HFF-Myc (cell line): ENCODE results near the gene U2AF1L4.

Source experiments
- DNase-seq: peaks from one replicate; pipeline ENCODE4 v3.0.0-alpha.2; 2011; ENCODE audit warnings: low read depth; ENCODE audit errors: extremely low read depth
- H3K4me3 ChIP-seq: replicated peaks from 2 replicates; pipeline ENCODE4 v1.5.1; 2011; ENCODE audit warnings: low read depth, mild to moderate bottlenecking, control low read depth, low read length
- CTCF ChIP-seq: IDR thresholded peaks from 2 replicates; pipeline ENCODE4 v1.5.1; 2012; ENCODE audit warnings: mild to moderate bottlenecking, low read depth, low read length, control low read depth; ENCODE audit errors: missing control alignments

Gene U2AF1L4

GRCh38 chr19:35764432-35765315, 19.5 kb upstream of the U2AF1L4 start:
- H3K4me3 ChIP-seq, result no peak overlapping the region
- no peak for DNase-seq
- no peak for TF ChIP-seq CTCF

GRCh38 chr19:35760711-35761349, 15.6 kb upstream of the U2AF1L4 start:
- TF ChIP-seq CTCF, result no peak
- no peak overlapping the region for H3K4me3 ChIP-seq
- no peak for DNase-seq

GRCh38 chr19:35759697-35760096, 14.5 kb upstream of the U2AF1L4 start:
- no peak for DNase-seq
- H3K4me3 ChIP-seq, result peak overlapping the region; percentile 97; the same call in 1 of the 2 replicates
- no peak for TF ChIP-seq CTCF

- H3K4me3 ChIP-seq, result peak within 1 kb of the TSS; percentile 97
- peak; percentile 100 for DNase-seq
- no peak for TF ChIP-seq CTCF
These were observed 12.8 kb upstream of the U2AF1L4 start, which contains the start of gene PROSER3 for GRCh38 chr19:35757749-35758608. PROSER3 (plus strand) TSS chr19:35758176; CDS start chr19:35758216, 40 bp downstream.

GRCh38 chr19:35757231-35757748, 12.1 kb upstream of the U2AF1L4 start:
- no peak for DNase-seq
- H3K4me3 ChIP-seq, result peak overlapping the region; percentile 97
- TF ChIP-seq CTCF, result no peak
